MM.1S (cell line): ENCODE data around the gene NLRP14.

ENCODE experiments used
- DNase-seq: peaks from one replicate; pipeline ENCODE4 v3.0.0-alpha.2; 2015
- H2AFZ ChIP-seq: fragments of 300-600 bp; sonication (generic); 2 replicates; pipeline ENCODE4 v1.6.0; 2016; ENCODE audit warnings: antibody characterized with exemption, low read length
- H3F3A ChIP-seq: fragments of 300-600 bp; sonication (generic); 2 replicates; pipeline ENCODE4 v1.6.1; 2016; ENCODE audit warnings: mild to moderate bottlenecking, antibody characterized with exemption, low read length, moderate library complexity, mixed read lengths; ENCODE audit not compliant: insufficient read depth
- H3K27ac ChIP-seq: fragments of 300-600 bp; sonication (generic); 2 replicates; pipeline ENCODE4 v1.5.1; 2016; ENCODE audit warnings: mild to moderate bottlenecking, low read length
- H3K27me3 ChIP-seq: fragments of 300-600 bp; sonication (generic); replicated peaks from 2 replicates; pipeline ENCODE4 v1.6.0; 2016; ENCODE audit warnings: low read length; ENCODE audit not compliant: insufficient read depth
- H3K36me3 ChIP-seq: fragments of 300-600 bp; sonication (generic); replicated peaks from 2 replicates; pipeline ENCODE4 v1.6.1; 2016; ENCODE audit warnings: mild to moderate bottlenecking, low read length, mixed read lengths; ENCODE audit not compliant: insufficient read depth
- H3K4me1 ChIP-seq: fragments of 300-600 bp; sonication (generic); 2 replicates; pipeline ENCODE4 v1.6.1; 2016; ENCODE audit warnings: low read length, mixed read lengths
- H3K4me2 ChIP-seq: fragments of 300-600 bp; sonication (generic); 2 replicates; pipeline ENCODE4 v1.6.0; 2016; ENCODE audit warnings: low read depth, low read length
- H3K4me3 ChIP-seq: fragments of 300-600 bp; sonication (generic); 2 replicates; pipeline ENCODE4 v1.5.1; 2016; ENCODE audit warnings: low read length, mixed read lengths
- H3K79me2 ChIP-seq: fragments of 300-600 bp; sonication (generic); 2 replicates; pipeline ENCODE4 v1.6.1; 2016; ENCODE audit warnings: mixed run types, low read length, mixed read lengths
- H3K9ac ChIP-seq: fragments of 300-600 bp; sonication (generic); 2 replicates; pipeline ENCODE4 v1.6.1; 2016; ENCODE audit warnings: low read length, mixed read lengths
- H3K9me2 ChIP-seq: fragments of 300-600 bp; sonication (generic); replicated peaks from 2 replicates; pipeline ENCODE4 v1.6.1; 2016; ENCODE audit warnings: mild to moderate bottlenecking, low read length, mixed read lengths; ENCODE audit not compliant: insufficient read depth
- H3K9me3 ChIP-seq: fragments of 300-600 bp; sonication (generic); replicated peaks from 2 replicates; pipeline ENCODE4 v1.6.1; 2016; ENCODE audit warnings: mild to moderate bottlenecking, low read length, mixed read lengths; ENCODE audit not compliant: insufficient read depth
- H4K20me1 ChIP-seq: fragments of 300-600 bp; sonication (generic); 2 replicates; pipeline ENCODE4 v1.6.1; 2016; ENCODE audit warnings: mild to moderate bottlenecking, low read length, moderate library complexity, mixed read lengths; ENCODE audit not compliant: insufficient read depth
- CTCF ChIP-seq: fragments of 300-600 bp; sonication (generic); IDR thresholded peaks from 2 replicates; pipeline ENCODE4 v1.5.1; 2016; ENCODE audit warnings: antibody characterized with exemption, low read length, mixed read lengths
- EZH2 ChIP-seq: fragments of 300-600 bp; sonication (generic); optimal IDR thresholded peaks from 2 replicates; pipeline ENCODE3; 2017; ENCODE audit warnings: low read depth, mild to moderate bottlenecking, antibody characterized with exemption, low read length, mixed read lengths
- EZH2phosphoT487 ChIP-seq: fragments of 300-600 bp; sonication (generic); IDR thresholded peaks from 2 replicates; pipeline ENCODE4 v1.6.1; 2018; ENCODE audit warnings: antibody characterized with exemption, low read length

The NLRP14 gene

GRCh38 chr11:7031471-7031871, 11.2 kb downstream of the NLRP14 start:
- Histone ChIP-seq H2AFZ (peak overlapping the region; percentile 25), H3K9me3 (no peaks in the 10 kb centered on the region), H3K27me3 (no peaks in the 10 kb centered on the region), H4K20me1 (no peaks in the 10 kb centered on the region), H3K9me2 (no peaks in the 10 kb centered on the region), H3K4me3 (peak overlapping the region; percentile 34; the same call in 1 of the 2 replicates), H3K79me2 (no peaks in the 10 kb centered on the region), H3K4me1 (peaks cover 19% of the 10 kb centered on the region), H3K4me2 (peak overlapping the region; percentile 70), H3K27ac (peak overlapping the region; percentile 62; the same call in 1 of the 2 replicates), H3F3A (peaks cover 10% of the 10 kb centered on the region), H3K36me3 (no peaks in the 10 kb centered on the region), H3K9ac (no peak overlapping the region; the same call in 1 of the 2 replicates)
- TF ChIP-seq EZH2phosphoT487 (no peak), EZH2 (no peak), CTCF (no peak)
- DNase-seq, result peak; percentile 88

- no peaks in the 10 kb centered on the region for H3K79me2 ChIP-seq
- TF ChIP-seq CTCF (no peak), EZH2 (no peak), EZH2phosphoT487 (no peak)
- no peaks in the 10 kb centered on the region for H3K9me2 ChIP-seq
- H4K20me1 ChIP-seq, result no peaks in the 10 kb centered on the region
- peaks cover 19% of the 10 kb centered on the region for H3K4me1 ChIP-seq
- H3K9ac ChIP-seq, result no peak overlapping the region
- H3K9me3 ChIP-seq, result no peaks in the 10 kb centered on the region
- H3K36me3 ChIP-seq, result no peaks in the 10 kb centered on the region
- H3K4me2 ChIP-seq, result peak overlapping the region; percentile 70; the same call in 1 of the 2 replicates
- no peaks in the 10 kb centered on the region for H3K27me3 ChIP-seq
- no peak overlapping the region for H3K4me3 ChIP-seq
- peaks cover 10% of the 10 kb centered on the region for H3F3A ChIP-seq
- DNase-seq, result no peak
- no peak overlapping the region for H3K27ac ChIP-seq
- H2AFZ ChIP-seq, result no peak overlapping the region
These were observed 12.4 kb downstream of the NLRP14 start for GRCh38 chr11:7032692-7033091.

- Histone ChIP-seq H3K27me3 (no peaks in the 10 kb centered on the region), H3K4me2 (no peak overlapping the region), H3K27ac (no peak overlapping the region), H3K9me2 (no peaks in the 10 kb centered on the region), H3F3A (peaks cover 10% of the 10 kb centered on the region), H4K20me1 (no peaks in the 10 kb centered on the region), H3K79me2 (no peaks in the 10 kb centered on the region), H3K4me3 (no peak overlapping the region), H3K9ac (no peak overlapping the region), H3K4me1 (peaks cover 19% of the 10 kb centered on the region), H3K9me3 (no peaks in the 10 kb centered on the region), H3K36me3 (no peaks in the 10 kb centered on the region), H2AFZ (no peak overlapping the region)
- TF ChIP-seq EZH2, result no peak
- no peak for TF ChIP-seq EZH2phosphoT487
- TF ChIP-seq CTCF, result no peak
- no peak for DNase-seq
These were observed 13.7 kb downstream of the NLRP14 start for GRCh38 chr11:7034019-7034418.
